ENCODE results near the gene AIFM2.

The AIFM2 gene

DNA sequence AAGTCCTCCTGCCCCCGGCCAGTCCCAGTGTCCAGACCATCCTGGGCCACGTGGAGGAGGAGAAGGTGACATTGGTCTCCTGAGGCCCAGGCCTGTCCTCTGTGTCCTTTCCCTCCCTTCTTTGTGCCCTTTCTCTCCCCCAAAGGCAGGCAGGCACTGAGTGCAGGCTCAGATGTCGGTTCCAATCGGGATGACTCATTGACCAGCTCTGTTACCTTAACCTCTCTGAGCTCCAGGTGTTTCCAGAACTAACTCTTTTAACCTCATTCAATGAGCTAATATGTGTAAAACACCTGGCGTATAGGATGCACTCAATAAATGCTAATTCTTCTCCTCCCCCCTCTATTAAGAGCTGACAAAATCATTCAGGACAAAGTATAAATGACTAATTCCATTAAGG is 54.3 kb downstream of the AIFM2 start:
- ChIA-PET POLR2A (no interaction called here), CTCF (interaction anchor here (0.9 to 1.9 kb wide), 3 partner anchors 18 to 287 kb away, joined by 3 to 6 read pairs (median 4); no protein-coding TSS in a partner anchor)
- no peak overlapping the region for H3K4me3 ChIP-seq (ENCODE audit: low read depth, low read length)
- TF ChIP-seq, protein P1, sequence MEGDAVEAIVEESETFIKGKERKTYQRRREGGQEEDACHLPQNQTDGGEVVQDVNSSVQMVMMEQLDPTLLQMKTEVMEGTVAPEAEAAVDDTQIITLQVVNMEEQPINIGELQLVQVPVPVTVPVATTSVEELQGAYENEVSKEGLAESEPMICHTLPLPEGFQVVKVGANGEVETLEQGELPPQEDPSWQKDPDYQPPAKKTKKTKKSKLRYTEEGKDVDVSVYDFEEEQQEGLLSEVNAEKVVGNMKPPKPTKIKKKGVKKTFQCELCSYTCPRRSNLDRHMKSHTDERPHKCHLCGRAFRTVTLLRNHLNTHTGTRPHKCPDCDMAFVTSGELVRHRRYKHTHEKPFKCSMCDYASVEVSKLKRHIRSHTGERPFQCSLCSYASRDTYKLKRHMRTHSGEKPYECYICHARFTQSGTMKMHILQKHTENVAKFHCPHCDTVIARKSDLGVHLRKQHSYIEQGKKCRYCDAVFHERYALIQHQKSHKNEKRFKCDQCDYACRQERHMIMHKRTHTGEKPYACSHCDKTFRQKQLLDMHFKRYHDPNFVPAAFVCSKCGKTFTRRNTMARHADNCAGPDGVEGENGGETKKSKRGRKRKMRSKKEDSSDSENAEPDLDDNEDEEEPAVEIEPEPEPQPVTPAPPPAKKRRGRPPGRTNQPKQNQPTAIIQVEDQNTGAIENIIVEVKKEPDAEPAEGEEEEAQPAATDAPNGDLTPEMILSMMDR (IDR thresholded peaks at IDR 0.05; ENCODE audit: insufficient read depth, low read length, missing control alignments): no peak
- DNase-seq (ENCODE audit: low read depth, low spot score): no peak

DNA sequence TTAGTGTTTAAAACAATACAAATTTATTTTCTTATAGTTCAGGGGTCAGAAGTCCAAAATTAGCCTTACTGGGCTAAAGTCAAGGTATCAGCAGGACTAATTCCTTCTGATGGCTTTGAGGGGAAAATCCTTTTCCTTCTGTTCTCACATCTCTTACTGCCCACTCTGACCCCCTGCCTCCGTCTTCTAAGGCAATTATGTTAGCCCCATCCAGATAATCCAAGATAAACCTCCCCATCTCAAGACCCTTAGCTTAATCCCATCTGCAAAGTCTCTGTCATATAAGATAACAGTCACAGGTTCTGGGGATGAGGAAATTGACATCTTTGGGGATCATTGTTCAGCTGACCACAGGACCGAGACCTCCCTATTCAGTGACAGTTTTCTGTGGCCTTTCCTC is 57.7 kb downstream of the AIFM2 start:
- CTCF ChIA-PET: interaction anchor here (1.1 to 1.3 kb wide), 2 partner anchors 13 to 24 kb away, joined by 3 to 4 read pairs; no protein-coding TSS in a partner anchor
- POLR2A ChIA-PET: no interaction called here
- DNase-seq (ENCODE audit: low read depth, low spot score): no peak
- no peak overlapping the region for H3K4me3 ChIP-seq (ENCODE audit: low read depth, low read length)
- TF ChIP-seq, protein P1 (IDR thresholded peaks at IDR 0.05; ENCODE audit: insufficient read depth, low read length, missing control alignments): no peak

DNA sequence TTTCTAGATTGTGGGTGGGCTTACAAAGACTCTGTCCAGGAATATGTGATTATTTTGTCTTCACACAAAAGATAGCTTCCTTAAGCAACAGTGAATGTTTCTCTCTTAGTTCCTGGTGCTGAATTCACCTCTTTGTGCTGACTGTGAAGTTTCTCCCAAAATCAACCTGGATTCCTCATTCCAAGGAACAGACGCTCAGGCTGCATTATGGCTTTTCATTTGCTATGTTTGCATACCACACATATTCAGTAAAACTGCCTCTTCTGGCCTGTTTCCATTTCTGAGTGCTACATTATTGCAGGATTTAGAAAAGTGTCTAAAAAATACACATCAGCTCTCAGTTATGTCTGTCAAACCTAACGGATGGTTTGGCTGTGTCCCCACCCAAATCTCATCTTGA is 58.5 kb downstream of the AIFM2 start:
- ChIA-PET CTCF (interaction anchor here (1.0 to 1.5 kb wide), 5 partner anchors 12 to 116 kb away, joined by 3 to 6 read pairs (median 4); no protein-coding TSS in a partner anchor), POLR2A (no interaction called here)
- TF ChIP-seq, protein P1 (IDR thresholded peaks at IDR 0.05; ENCODE audit: insufficient read depth, low read length, missing control alignments): no peak
- no peak for DNase-seq (ENCODE audit: low read depth, low spot score)
- H3K4me3 ChIP-seq (ENCODE audit: low read depth, low read length): no peak overlapping the region

DNA sequence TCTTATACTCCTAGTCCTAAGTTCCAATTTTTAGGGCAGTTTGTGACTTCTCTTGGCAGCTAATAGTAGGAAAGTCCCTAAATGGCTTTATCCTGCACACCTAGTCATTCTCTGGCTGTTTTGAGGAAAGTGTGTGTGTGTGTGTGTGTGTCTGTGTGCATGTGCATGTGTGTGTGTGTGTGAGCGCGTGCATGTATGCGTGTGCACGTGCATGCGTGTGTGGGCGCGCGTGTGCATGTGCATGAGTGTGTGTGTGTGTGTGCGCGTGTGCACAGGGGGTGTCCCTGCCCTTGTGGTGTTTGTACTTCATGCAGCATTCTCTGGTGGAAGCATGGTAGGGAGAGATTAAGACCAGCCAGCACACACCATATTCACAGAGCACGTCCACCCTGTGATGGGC is 61.8 kb downstream of the AIFM2 start:
- POLR2A ChIA-PET: no interaction called here
- TF ChIP-seq, protein P1 (IDR thresholded peaks at IDR 0.05; ENCODE audit: insufficient read depth, low read length, missing control alignments): no peak
- no peak for DNase-seq (ENCODE audit: low read depth, low spot score)
- H3K4me3 ChIP-seq (ENCODE audit: low read depth, low read length): no peak overlapping the region
- CTCF ChIA-PET: no interaction called here

DNA sequence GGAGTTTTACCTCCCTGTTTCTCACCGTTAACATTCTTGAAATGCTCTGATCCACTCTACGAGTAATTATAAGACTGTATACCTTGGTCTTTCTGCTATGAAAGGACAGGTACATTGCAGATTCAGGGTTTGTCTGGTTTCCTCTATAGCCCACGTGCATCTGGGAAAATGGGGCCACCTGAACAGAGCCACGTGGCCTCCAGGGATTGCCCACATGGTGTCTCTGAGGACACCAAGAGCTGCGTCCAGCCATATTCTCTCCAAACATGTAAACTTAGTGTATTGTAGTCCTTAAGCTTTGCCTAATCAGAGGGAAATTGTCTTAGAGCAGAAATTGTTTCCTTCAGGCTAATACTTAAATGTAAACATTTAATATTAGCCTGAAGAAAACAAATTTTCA is 63.3 kb downstream of the AIFM2 start:
- ChIA-PET CTCF (interaction anchor here (0.7 kb wide), 1 partner anchor 11 kb away, joined by 3 read pairs; no protein-coding TSS in a partner anchor), POLR2A (no interaction called here)
- TF ChIP-seq, protein P1 (IDR thresholded peaks at IDR 0.05; ENCODE audit: insufficient read depth, low read length, missing control alignments): no peak
- no peak for DNase-seq (ENCODE audit: low read depth, low spot score)
- H3K4me3 ChIP-seq (ENCODE audit: low read depth, low read length): no peak overlapping the region

DNA sequence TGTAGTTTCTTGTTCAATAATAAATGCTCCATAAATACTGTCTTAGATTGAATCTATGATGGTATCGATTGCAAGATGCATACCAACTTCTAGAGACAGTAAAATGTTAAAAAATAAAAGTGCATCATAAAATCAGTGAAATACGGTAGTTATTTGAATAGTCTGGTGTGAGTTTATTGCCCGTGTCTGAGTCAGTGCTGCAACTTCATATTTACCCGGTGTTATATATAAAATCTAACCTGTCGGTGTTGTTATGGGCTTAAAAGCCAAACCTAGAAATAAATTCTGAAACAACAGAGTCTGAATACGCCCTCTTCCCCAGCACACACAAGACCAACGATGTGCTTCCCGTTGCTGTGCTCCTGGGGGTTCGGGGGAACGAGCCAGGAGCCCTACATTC is 63.7 kb downstream of the AIFM2 start:
- ChIA-PET CTCF (interaction anchor here (0.7 kb wide), 1 partner anchor 12 kb away, joined by 3 read pairs; no protein-coding TSS in a partner anchor), POLR2A (no interaction called here)
- no peak for DNase-seq (ENCODE audit: low read depth, low spot score)
- H3K4me3 ChIP-seq (ENCODE audit: low read depth, low read length): no peak overlapping the region
- TF ChIP-seq, protein P1 (IDR thresholded peaks at IDR 0.05; ENCODE audit: insufficient read depth, low read length, missing control alignments): no peak

All from AG04449 (cell line).